RPMI8226 (cell line): Measurements from ENCODE around the gene NUDCD3.

Experiments
- DNase-seq: peaks from one replicate; pipeline ENCODE4 v3.0.0-alpha.2; 2015

NUDCD3 gene

GRCh38 chr7:44381494-44382220 lies 108.8 kb downstream of the NUDCD3 start:
- no peak for DNase-seq

- DNase-seq = no peak
These were observed 109.5 kb downstream of the NUDCD3 start for GRCh38 chr7:44380831-44381493.

- no peak for DNase-seq
These were observed 110.1 kb downstream of the NUDCD3 start for GRCh38 chr7:44380189-44380830.

- DNase-seq = no peak
These were observed 110.9 kb downstream of the NUDCD3 start for GRCh38 chr7:44379366-44380188.

- no peak for DNase-seq
These were observed 111.7 kb downstream of the NUDCD3 start for GRCh38 chr7:44378744-44379143.

GRCh38 chr7:44377681-44378421 lies 112.6 kb downstream of the NUDCD3 start:
- peak; percentile 33 for DNase-seq

GRCh38 chr7:44377134-44377463 lies 113.4 kb downstream of the NUDCD3 start:
- DNase-seq = no peak

- DNase-seq = no peak
These were observed 113.9 kb downstream of the NUDCD3 start for GRCh38 chr7:44376429-44377133.

- no peak for DNase-seq
These were observed 114.5 kb downstream of the NUDCD3 start for GRCh38 chr7:44375926-44376342.

GRCh38 chr7:44375236-44375699 lies 115.2 kb downstream of the NUDCD3 start:
- peak; percentile 23 for DNase-seq

- no peak for DNase-seq
These were observed 116.3 kb downstream of the NUDCD3 start for GRCh38 chr7:44374007-44374763.

- no peak for DNase-seq
These were observed 117.1 kb downstream of the NUDCD3 start for GRCh38 chr7:44373418-44373740.

GRCh38 chr7:44372560-44373417 lies 117.7 kb downstream of the NUDCD3 start:
- DNase-seq = no peak

GRCh38 chr7:44368885-44369284 lies 121.6 kb downstream of the NUDCD3 start:
- DNase-seq = no peak

- no peak for DNase-seq
These were observed 122.0 kb downstream of the NUDCD3 start for GRCh38 chr7:44368455-44368854.

GRCh38 chr7:44367475-44368043 lies 122.9 kb downstream of the NUDCD3 start:
- no peak for DNase-seq

GRCh38 chr7:44366986-44367385 lies 123.5 kb downstream of the NUDCD3 start:
- DNase-seq = no peak

GRCh38 chr7:44353668-44354067 lies 136.8 kb downstream of the NUDCD3 start:
- DNase-seq = no peak

GRCh38 chr7:44348851-44349781 lies 141.3 kb downstream of the NUDCD3 start:
- DNase-seq = no peak
